PC-9 (cell line): Measurements from ENCODE around the gene RABIF. TPM values are rescaled to one million over a fixed set of nuclear protein-coding genes. Genes with fewer than 3 reads are reported as not detected.
"Not testable (repeated sequence)": the region's sequence is repeated elsewhere in the genome, so short reads cannot be mapped to it uniquely, and the experiment has no call there.

Experiments used
- BruUV-seq: library from RNA; stranded (reverse); fragments of 400-500 nt; replicated peaks from 2 replicates; lab custom pipeline; 2021; lab: Mats Ljungman, UMichigan
- CTCF ChIA-PET: fragments of 300-600 bp; sonication (Branson Sonifier 250); formaldehyde crosslinking; loops from one replicate; lab custom pipeline; 2022; ENCODE audit warnings: antibody characterized with exemption; lab: Charles Lee
- POLR2A ChIA-PET: fragments of 300-600 bp; sonication (Branson Sonifier 250); formaldehyde crosslinking; loops from one replicate; lab custom pipeline; 2022; ENCODE audit warnings: antibody characterized with exemption; ENCODE audit not compliant: unreplicated experiment; lab: Charles Lee
- DNase-seq, 2 experiments: peaks; one replicate each; pipeline versions ENCODE4 v3.0.0 to v3.0.0-alpha.2; 2015 to 2022; ENCODE audit warnings: mixed read lengths in 1 of 2
- H2AFZ ChIP-seq: fragments of 200-600 bp; sonication (generic); 2 replicates; pipeline ENCODE4 v1.8.1; 2017; ENCODE audit warnings: antibody characterized with exemption
- H3F3A ChIP-seq: fragments of 200-600 bp; sonication (generic); 2 replicates; pipeline ENCODE4 v1.8.1; 2017; ENCODE audit warnings: antibody characterized with exemption, mild to moderate bottlenecking, low read depth; ENCODE audit not compliant: insufficient read depth
- H3K27ac ChIP-seq: fragments of 200-600 bp; sonication (generic); 2 replicates; pipeline ENCODE4 v1.6.1; 2016; ENCODE audit warnings: mixed run types
- H3K27me3 ChIP-seq: fragments of 200-600 bp; sonication (generic); 2 replicates; pipeline ENCODE4 v1.6.1; 2016; ENCODE audit warnings: low read depth, mixed run types; ENCODE audit not compliant: insufficient read depth
- H3K36me3 ChIP-seq: fragments of 200-600 bp; sonication (generic); 2 replicates; pipeline ENCODE4 v1.6.1; 2016; ENCODE audit warnings: low read depth, mixed run types
- H3K4me1 ChIP-seq: fragments of 200-600 bp; sonication (generic); replicated peaks from 2 replicates; pipeline ENCODE4 v1.6.1; 2016; ENCODE audit warnings: mixed run types; ENCODE audit not compliant: insufficient read depth
- H3K4me2 ChIP-seq: fragments of 200-600 bp; sonication (generic); 2 replicates; pipeline ENCODE4 v1.6.1; 2017; ENCODE audit warnings: mixed run types
- H3K4me3 ChIP-seq: fragments of 200-600 bp; sonication (generic); 2 replicates; pipeline ENCODE4 v1.6.1; 2016; ENCODE audit warnings: mixed run types
- H3K79me2 ChIP-seq: fragments of 200-600 bp; sonication (generic); 2 replicates; pipeline ENCODE4 v1.6.1; 2017; ENCODE audit warnings: low read depth, mixed run types
- H3K9me2 ChIP-seq: fragments of 200-600 bp; sonication (generic); 2 replicates; pipeline ENCODE4 v1.8.1; 2017; ENCODE audit warnings: mild to moderate bottlenecking; ENCODE audit not compliant: insufficient read depth
- H3K9me3 ChIP-seq: fragments of 200-600 bp; sonication (generic); 2 replicates; pipeline ENCODE4 v1.8.1; 2016; ENCODE audit warnings: low read depth; ENCODE audit not compliant: insufficient read depth
- H4K20me1 ChIP-seq: fragments of 200-600 bp; sonication (generic); 2 replicates; pipeline ENCODE4 v1.8.1; 2017; ENCODE audit not compliant: insufficient read depth
- CTCF ChIP-seq: fragments of 200-600 bp; sonication (generic); conservative IDR thresholded peaks from 2 replicates; pipeline ENCODE4 v1.6.1; 2017; ENCODE audit warnings: mixed run types, antibody characterized with exemption, mild to moderate bottlenecking, moderate library complexity
- EZH2 ChIP-seq: fragments of 200-600 bp; sonication (generic); IDR thresholded peaks from 2 replicates; pipeline ENCODE4 v1.8.0; 2017; ENCODE audit warnings: antibody characterized with exemption, low read depth
- intact Hi-C: fragments of 100-400 bp; cut with micrococcal nuclease; formaldehyde crosslinking; loops from one replicate; pipeline ENCODE4 v1.10.0; 2022; ENCODE audit not compliant: unreplicated experiment
- total RNA-seq: library from RNA; stranded (reverse); gene quantifications from 2 replicates; pipeline ENCODE4 v1.2.3, GENCODE V29; 2021

Gene RABIF
- total RNA-seq, 1 experiment from 2014 or later = 10.9 TPM

GRCh38 chr1:202834771-202835547, 54.0 kb downstream of the RABIF start:
- no TSS peak for BruUV-seq
- H3F3A ChIP-seq = peaks cover 8% of the 10 kb centered on the region
- POLR2A ChIA-PET = interaction anchor here (0.6 kb wide), 2 partner anchors 55 to 493 kb away, joined by 3 to 24 read pairs; no protein-coding TSS in a partner anchor
- intact Hi-C loops = no loop called here
- H3K4me1 ChIP-seq = peaks cover 39% of the 10 kb centered on the region
- no peak for TF ChIP-seq CTCF
- TF ChIP-seq EZH2 = no peak
- H3K4me2 ChIP-seq = peak overlapping the region; percentile 66
- no peaks in the 10 kb centered on the region for H3K27me3 ChIP-seq
- H3K27ac ChIP-seq = no peak overlapping the region
- H3K36me3 ChIP-seq = no peaks in the 10 kb centered on the region
- H3K9me3 ChIP-seq = no peaks in the 10 kb centered on the region
- H4K20me1 ChIP-seq = no peaks in the 10 kb centered on the region
- no peak overlapping the region for H3K4me3 ChIP-seq
- peak in 1 of 2 experiments; percentile 14 for DNase-seq
- H2AFZ ChIP-seq = no peak overlapping the region
- H3K79me2 ChIP-seq = no peaks in the 10 kb centered on the region
- CTCF ChIA-PET = no interaction called here
- H3K9me2 ChIP-seq = no peaks in the 10 kb centered on the region

GRCh38 chr1:202831906-202832305, 57.0 kb downstream of the RABIF start:
- Histone ChIP-seq H3K4me2 (no peak overlapping the region), H3K4me3 (no peak overlapping the region), H3K4me1 (peaks cover 27% of the 10 kb centered on the region), H3K9me3 (no peaks in the 10 kb centered on the region), H3K27ac (no peak overlapping the region), H3K9me2 (no peaks in the 10 kb centered on the region), H3F3A (peaks cover 3% of the 10 kb centered on the region), H4K20me1 (no peaks in the 10 kb centered on the region), H3K79me2 (no peaks in the 10 kb centered on the region), H3K36me3 (no peaks in the 10 kb centered on the region), H3K27me3 (no peaks in the 10 kb centered on the region), H2AFZ (no peak overlapping the region)
- CTCF ChIA-PET = interaction anchor here (0.6 kb wide), 1 partner anchor 189 kb away, joined by 5 read pairs; no protein-coding TSS in a partner anchor
- BruUV-seq = no TSS peak
- POLR2A ChIA-PET = no interaction called here
- intact Hi-C loops = no loop called here
- TF ChIP-seq EZH2 = no peak
- TF ChIP-seq CTCF = no peak
- DNase-seq = no peak

GRCh38 chr1:202829223-202829622, 59.7 kb downstream of the RABIF start:
- CTCF ChIA-PET, H4K20me1 ChIP-seq, H3K9me2 ChIP-seq, H3K27ac ChIP-seq, POLR2A ChIA-PET, H3K27me3 ChIP-seq, intact Hi-C loops, H3K4me2 ChIP-seq, H3F3A ChIP-seq, H2AFZ ChIP-seq, H3K9me3 ChIP-seq, BruUV-seq, H3K4me3 ChIP-seq, H3K79me2 ChIP-seq, DNase-seq, H3K36me3 ChIP-seq, H3K4me1 ChIP-seq: not testable (repeated sequence)

Other genes starting within 250 kb of the RABIF start
- 0.07 TPM in 1 of 2 replicates, not detected in the other for gene SYT2, start 178.7 kb downstream of the RABIF start, total RNA-seq
- 99.8 and 110 TPM in 2 replicates for gene KDM5B, start 80.7 kb downstream of the RABIF start, total RNA-seq
- 1.7 and 3.6 TPM in 2 replicates for gene PCAT6, start 78.2 kb downstream of the RABIF start, total RNA-seq
- 29.6 and 33.1 TPM in 2 replicates for gene KLHL12, start 38.1 kb upstream of the RABIF start, total RNA-seq
- 102 and 113 TPM in 2 replicates for gene ADIPOR1, start 69.2 kb upstream of the RABIF start, total RNA-seq
- gene CYB5R1, start 78.1 kb upstream of the RABIF start, total RNA-seq = 14.5 and 21.2 TPM in 2 replicates
- 53.5 and 63.1 TPM in 2 replicates for gene TMEM183A, start 118.2 kb upstream of the RABIF start, total RNA-seq
- gene PPFIA4, start 137.3 kb upstream of the RABIF start, total RNA-seq = 1.2 and 5.0 TPM in 2 replicates
- gene MYOG, start 196.9 kb upstream of the RABIF start, total RNA-seq = not detected in 2 replicates
- gene ADORA1, start 238.6 kb upstream of the RABIF start, total RNA-seq = 5.9 and 8.3 TPM in 2 replicates